ENCODE data around the gene VWA5B1. TPM values are rescaled to one million over a fixed set of nuclear protein-coding genes. Genes with fewer than 3 reads are reported as not detected.

Gene VWA5B1
- polyA plus RNA-seq, 3 donors, result 0.65 to 1.2 (median 0.69) TPM

DNA sequence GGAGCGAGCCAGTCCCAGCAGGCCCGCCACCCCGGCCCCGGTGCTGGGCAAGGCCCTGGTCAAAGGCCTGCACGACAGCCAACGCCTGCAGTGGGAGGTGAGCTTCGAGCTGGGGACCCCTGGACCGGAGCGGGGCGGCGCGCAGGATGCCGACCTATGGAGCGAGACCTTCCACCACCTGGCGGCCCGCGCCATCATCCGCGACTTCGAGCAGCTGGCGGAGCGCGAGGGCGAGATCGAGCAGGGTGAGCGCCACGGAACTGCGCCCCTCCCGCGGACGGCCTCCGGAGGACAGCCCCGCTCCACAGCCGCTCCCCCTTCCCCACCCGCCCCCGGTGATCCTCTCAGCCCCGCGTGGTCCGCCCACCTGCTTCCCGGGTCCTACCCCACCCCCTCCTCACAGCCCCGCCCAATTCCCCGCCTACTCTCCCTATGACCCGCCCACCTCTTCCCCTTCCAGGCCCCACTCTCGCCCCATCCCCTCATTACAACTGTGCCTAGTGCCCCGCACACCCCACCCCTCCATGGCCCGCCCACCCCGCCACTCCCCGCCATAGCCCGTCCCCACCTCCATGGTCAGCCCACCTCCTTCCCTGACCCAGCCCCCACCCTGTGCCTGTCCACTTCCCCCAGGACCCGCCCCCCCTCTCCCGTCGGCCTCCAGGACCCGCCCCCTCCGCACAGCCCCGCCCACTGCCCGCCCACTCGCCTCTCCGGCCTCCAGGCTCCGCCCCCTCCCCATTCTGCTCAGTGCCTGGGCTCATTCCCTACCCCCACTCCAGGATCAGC is 52.7 kb downstream of the VWA5B1 start:
- no peak for DNase-seq (ENCODE audit: low read depth in 3 of 3, low spot score in 2 of 3)

DNA sequence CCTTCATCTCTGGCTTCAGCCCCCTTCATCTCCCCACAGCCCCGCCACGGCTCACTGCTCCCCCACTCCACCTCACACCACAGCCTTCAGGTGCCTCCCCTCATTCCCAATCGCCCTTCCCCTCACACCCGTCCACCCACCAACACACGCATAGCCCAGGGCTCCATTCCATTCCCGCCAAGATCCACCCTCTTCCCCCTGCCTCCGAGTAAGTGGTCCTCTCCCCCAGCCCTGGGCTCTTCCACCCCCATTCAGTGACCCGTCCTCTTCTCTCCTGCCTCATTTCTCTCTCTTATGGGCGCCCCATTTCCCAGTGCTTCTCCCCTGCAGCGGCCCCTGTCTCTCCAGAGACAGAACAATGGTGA is 53.2 kb downstream of the VWA5B1 start:
- no peak for DNase-seq (ENCODE audit: low read depth in 3 of 3, low spot score in 2 of 3)

DNA sequence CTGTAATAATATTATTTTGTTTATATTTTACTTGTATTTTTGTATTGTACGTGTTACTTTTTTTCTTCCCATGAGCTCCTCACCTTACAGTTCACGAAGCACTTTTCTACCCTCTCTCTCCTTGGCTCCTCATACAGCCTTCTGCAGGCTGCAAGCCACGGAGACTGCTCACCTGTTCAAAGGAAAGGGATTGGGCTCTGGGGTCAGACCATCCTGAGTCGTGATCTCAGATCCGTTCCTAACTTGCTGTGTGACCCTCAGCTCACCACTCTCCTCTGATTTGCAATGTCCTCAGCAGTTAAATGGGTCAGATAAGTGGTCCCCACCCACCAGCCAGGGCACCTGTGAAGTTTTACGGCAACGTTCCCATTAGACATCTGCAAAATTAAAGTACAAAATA is 54.1 kb downstream of the VWA5B1 start:
- no peak for DNase-seq (ENCODE audit: low read depth in 3 of 3, low spot score in 2 of 3)

DNA sequence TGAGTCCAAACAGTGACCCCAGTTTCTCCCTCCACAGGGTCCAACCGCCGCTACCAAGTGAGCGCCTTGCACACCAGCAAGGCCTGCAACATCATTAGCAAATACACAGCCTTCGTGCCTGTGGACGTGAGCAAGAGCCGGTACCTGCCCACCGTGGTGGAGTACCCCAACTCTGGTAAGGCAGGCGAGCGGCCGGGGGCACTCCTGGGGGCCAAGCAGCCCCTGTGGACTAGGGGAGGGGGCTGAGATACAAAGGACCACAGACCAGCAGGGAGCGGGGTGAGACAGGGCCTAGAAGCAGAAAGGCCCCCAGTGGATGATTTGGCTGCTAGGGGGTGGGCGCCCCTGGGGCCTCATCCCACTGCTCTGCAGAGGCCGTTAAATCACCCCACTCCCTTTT is 54.7 kb downstream of the VWA5B1 start:
- no peak for DNase-seq (ENCODE audit: low read depth in 3 of 3, low spot score in 2 of 3)

DNA sequence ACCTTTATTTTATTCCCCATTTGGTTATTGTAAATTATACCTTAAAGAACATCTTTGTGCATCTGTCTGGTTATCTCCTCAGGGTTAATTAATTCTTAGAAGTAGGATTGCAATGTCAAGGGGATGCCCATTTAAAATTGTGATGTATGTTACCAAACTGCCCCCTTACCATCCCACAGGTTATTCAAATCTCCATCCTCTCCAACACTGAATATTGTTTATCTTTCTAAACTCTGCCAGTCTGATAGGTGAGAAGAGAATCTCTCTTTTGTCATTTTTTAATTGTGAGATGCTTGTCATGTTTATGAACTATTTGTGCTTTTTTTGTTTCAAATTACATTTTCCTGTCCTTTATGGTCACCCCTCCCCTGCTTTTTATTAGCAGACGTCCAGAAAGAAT is 55.8 kb downstream of the VWA5B1 start:
- no peak for DNase-seq (ENCODE audit: low read depth in 3 of 3, low spot score in 2 of 3)

DNA sequence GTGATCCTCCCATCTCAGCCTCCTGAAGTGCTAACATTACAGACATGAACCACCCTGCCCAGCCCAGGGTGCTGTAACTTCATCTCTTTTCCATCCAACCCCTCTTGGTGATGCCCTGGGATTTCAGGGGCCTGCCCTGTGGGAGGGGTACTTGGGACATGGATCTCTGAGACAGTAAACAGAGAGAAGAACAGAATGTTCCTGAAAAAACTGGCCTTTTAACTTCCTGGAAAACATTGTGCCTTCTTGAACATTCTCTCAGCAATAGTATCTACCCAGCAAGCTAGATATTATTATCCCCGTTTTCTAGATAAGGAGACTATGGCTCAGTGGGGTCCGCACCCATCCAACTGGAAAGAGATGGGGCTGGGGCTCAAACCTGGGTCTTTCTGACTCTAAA is 57.0 kb downstream of the VWA5B1 start:
- no peak for DNase-seq (ENCODE audit: low read depth in 3 of 3, low spot score in 2 of 3)

DNA sequence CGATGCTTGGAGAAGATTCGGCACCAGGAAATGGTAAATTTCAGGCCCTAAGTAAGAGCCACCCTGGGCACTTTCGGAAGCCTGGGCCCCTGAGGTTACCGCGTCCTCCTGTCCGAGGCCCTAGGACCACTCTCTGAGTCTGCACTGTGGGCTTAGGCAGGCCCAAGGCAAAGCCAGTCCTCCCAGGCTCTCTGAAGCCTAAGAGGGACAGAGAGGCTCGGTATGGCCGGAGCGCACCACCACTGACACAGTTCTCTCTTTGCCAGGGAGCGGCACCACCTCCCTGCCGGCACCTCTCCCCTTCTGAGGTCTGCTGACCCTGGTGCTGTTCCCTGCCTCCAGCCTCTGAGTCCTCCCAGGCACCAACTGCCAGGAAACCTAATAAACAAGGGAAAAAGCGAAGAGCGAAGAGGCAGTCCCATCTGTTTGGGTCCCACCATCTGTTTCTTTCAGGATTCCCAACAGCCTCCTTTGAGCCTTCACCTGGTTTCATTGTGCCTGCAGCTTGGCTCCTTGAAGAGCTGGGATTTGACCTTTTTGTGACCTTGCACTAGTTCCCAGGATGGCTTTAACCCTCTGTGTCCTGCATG is 57.7 kb downstream of the VWA5B1 start:
- DNase-seq (ENCODE audit: low read depth in 3 of 3, low spot score in 2 of 3), result no peak

DNA sequence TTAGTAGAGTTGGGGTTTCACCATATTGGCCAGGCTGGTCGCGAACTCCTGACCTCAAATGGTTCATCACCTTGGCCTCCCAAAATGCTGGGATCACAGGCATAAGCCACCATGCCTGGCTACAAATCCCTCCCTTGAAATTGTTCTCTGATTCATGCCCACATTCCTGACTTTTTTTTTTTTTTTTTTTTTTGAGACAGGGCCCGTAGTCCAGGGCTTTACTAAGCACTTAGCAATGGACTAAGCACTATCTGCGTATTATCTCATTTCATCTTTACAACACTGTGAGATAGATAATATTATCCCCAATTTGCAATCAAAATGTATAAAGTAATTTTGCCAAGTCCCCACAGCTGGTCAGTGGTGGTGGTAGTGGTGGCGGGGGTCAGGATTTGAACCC is 58.9 kb downstream of the VWA5B1 start:
- no peak for DNase-seq (ENCODE audit: low read depth in 3 of 3, low spot score in 2 of 3)

DNA sequence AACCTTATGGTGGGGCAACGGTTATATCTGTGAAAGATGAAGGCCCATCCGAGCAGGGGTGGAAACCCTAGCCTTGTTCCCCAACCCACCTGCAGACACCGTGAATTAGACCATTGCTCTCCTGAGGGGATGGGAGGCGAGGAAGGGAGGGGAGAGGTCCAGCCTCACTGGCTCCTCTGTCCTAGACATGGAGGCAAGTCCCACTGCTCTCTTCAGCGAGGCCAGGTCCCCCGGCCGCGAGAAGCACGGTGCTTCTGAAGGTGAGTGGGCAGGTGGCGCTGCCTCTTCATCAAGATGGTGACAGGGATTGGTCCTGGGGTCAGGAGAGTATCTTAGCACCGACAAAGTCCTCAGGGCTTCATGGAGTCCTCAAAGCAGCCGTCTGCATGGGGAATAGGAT is 59.3 kb downstream of the VWA5B1 start:
- no peak for DNase-seq (ENCODE audit: low read depth in 3 of 3, low spot score in 2 of 3)

DNA sequence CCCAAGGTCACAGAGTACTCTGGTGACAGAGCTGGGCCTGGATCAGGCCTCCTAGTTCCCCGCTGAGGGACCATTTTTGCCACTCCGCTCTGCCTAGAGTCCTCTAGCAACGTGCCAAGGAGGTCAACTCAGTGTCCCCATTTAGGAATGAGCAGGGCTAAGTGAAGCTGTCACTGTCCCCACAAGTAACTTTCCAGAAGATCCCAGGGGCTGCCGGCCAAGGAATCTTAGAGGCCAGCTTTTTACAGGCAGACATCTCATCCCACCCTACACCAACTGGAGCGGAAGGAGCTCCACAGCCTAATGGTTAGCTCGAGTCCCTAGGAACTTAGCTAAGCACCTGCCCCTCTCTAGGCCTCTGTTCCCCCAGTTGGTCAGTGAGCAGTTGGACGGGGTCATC is 59.7 kb downstream of the VWA5B1 start:
- no peak for DNase-seq (ENCODE audit: low read depth in 3 of 3, low spot score in 2 of 3)

DNA sequence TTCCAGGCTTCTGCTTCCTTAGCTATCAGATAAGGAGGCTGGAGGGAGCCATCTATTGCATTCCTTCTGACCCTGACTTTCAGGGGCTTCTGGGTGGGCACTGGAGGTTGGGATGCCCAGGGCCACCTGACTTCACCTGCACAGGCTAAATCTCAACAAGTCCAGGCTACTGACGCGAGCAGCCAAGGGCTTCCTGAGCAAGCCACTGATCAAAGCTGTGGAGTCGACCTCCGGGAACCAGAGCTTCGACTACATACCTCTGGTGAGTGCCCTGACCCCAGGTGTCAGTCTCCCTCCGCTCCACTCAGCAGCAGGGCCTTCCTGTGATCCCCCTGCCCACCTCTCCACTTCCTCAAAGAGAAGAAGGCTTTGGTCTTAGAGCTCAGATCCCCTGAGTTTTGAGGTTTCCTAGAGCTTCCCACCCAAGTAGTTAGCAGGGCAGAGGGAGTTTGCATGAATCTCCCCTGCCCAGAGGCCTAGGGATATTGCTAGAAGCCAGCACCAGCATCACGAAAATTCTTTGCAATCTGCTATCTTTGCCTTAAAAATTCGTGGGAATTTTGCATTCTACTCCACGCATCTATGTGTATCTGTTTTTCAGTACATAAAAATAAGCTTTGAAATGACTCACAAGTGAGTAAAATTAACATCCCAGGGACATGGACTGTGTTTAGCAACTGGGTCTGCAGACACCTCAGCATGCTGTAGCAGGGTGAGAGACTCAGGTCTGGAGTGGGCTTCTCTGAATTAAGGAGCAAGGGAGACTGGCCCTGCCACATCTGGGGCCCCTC is 61.4 kb downstream of the VWA5B1 start:
- DNase-seq (ENCODE audit: low read depth in 3 of 3, low spot score in 2 of 3), result no peak

DNA sequence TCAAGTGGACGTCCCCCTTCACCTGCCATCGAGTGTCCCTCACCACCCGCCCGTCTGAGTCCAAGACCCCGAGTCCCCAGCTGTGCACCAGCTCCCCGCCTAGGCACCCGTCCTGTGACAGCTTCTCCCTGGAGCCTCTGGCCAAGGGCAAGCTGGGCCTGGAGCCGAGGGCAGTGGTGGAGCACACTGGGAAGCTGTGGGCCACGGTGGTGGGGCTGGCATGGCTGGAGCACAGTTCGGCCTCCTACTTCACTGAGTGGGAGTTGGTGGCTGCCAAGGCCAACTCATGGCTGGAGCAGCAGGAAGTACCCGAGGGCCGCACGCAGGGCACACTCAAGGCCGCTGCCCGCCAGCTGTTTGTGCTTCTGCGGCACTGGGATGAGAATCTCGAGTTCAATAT is 63.2 kb downstream of the VWA5B1 start:
- no peak for DNase-seq (ENCODE audit: low read depth in 3 of 3, low spot score in 2 of 3)

DNA sequence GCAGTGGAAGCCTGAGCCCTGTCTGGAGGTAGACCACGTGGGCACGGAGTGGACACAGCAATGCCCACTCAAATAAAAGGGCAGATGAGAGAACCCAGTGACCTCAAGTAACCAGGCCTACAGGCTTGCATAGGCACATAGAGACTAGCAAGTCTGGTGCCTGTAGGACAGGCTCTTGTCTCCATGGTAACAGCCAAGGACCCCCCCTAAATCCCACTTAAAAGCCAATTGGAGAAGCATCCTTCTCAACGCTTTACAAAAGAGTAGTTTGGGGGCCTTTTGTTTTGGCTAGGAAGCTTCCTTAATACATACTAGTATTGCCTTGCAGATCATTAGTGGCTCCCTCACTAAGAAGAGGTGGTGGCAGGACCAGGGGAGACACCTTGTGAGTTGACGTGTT is 63.9 kb downstream of the VWA5B1 start:
- no peak for DNase-seq (ENCODE audit: low read depth in 3 of 3, low spot score in 2 of 3)

DNA sequence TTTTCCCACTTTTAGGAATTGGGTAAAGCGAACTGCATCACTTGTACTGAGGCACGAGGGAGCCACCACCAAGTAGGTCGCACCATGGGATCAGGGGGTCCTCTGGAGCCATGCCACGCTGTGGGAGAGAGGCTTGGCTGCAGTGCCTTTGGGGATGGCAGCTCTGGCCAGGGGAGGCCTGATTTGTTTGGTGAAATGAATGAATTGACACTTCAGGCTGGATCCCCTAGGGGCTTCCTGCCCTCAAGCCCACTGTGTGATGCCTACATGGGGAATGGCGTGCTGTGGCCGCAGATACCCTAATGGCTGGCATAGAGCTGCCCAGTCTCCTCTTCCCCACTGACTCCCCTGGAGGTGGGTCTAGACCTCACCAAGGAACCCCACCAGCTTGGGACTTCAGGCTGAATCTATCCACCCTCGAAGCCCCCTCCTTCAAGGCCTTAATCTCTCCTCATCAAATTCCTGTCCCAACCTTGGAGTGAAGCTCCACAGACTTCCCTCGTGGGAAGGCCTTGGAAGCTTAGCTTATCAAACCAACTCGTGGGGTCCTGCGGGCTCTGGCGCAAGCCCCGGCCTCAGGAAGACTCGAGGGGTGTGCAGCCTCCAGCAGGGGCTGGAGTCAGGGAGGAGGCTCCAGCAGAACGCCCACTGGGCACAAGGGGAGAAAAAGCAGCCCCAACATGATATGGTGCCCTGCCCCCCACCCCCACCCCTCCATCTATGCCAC is 64.6 kb downstream of the VWA5B1 start:
- DNase-seq (ENCODE audit: low read depth in 3 of 3, low spot score in 2 of 3), result no peak

DNA sequence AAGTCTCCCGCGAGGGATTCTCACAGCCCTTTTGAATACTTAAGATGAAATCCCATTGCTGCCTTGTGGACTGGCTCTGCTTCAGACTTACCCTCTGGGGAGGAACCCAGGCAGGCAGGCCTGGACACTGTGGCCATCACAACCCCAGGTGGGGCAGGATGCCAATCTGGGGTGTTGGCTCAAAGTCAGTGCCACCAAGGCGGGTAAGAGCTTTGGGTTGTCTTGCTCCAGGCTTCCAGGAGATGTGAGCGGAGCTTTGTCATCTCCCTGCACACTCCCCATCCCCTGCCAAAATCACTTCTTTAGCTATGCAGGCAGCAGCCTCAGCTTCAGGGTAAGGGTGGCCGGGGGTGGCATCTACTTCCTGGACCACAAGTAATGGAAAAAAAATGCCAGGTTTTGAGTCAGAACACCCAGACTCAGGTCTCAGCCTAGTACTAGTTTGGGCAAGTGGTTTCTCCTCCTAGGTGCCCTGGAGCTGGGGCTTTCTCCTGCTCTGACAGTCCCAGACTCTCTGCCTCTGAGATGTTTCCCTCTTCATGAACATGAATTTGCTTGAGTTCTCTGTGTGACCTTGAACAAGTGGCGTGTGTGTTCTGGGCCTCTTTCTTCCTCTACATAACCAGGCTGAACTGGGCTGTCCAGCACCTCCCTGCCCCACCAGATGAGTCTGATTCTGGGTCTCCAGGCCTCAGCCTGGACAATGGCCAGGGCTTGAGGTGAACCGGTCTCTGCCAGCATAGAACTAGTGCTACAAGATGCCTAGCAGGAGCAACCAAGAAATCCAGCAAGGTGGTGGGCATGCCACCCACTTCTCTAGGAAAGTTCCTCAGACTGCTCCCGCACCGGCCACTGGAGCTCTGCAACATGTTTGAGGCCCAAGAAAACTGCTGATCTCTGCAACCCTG is 65.4 kb downstream of the VWA5B1 start:
- DNase-seq (ENCODE audit: low read depth in 3 of 3, low spot score in 2 of 3), result no peak

DNA sequence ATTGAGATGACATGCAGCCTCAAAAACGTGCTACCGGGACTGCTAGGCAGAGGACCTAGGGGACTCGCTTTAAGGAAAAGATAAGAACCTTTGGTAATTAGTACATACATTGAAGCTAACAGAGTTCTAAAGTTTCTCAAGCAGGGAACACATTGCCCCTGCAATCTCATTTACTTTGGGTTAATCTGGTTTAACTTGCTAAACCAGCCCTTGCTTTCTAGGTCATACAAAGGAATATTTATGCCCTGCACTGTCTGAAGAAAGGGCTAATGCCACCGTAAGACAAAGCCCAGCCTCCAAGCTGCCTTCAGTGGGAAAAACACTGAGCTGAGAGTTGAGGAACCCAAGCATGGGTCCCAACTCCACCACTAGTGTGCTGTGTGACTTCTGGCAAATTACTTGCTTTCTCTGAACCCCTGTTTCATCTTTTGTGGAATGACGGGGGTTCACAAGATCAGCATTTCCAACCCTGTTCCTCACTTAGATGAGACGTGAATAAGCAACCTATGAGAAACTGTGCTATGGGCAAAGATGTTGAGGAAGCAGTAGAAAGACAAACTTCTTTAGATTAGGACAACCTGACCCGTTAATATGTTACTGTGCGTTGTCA is 66.3 kb downstream of the VWA5B1 start:
- no peak for DNase-seq (ENCODE audit: low read depth in 3 of 3, low spot score in 2 of 3)

DNA sequence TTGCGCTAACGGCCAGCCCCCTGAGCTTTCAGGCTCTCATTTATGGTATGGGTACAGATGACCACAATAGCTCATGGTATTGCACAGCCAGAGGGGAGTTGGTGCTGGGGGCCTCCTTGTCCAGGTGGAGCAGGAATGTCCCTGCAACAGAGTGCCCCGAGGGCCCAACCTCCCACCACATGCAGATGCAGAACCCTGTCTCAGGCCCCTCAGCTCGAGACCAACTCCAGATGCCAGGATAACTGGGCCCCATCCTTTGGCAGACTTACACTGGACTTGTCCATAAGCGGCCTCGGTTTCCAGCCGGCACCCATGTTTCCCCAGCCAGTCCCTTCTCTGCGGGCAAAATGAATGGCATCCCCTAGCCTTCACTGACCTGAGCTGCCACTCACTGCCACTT is 67.1 kb downstream of the VWA5B1 start:
- DNase-seq (ENCODE audit: low read depth in 3 of 3, low spot score in 2 of 3), result no peak

DNA sequence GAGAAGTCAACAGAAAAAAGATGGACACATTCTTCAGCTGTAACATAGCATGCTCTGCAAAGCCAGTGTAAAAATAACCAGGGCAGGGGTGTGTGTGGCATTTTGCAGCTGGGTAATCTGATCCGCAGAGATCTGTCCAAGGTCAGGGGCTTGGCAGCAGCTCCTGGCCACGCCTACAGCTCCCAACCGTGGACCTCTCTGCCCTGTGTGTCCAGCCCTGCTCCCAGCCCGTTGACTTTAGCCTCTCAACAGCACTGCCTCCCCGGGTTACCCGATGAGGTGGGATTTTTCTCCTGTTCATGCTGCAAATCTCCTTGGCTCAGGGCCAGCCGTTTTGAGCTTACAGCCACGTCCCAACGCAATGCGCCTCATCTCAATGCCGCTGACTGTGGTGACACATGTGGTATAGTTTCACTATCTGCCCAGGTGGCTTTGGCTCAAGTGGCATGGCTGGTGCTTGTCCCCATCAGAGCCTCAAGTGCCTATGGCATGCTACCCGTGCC is 68.1 kb downstream of the VWA5B1 start:
- no peak for DNase-seq (ENCODE audit: low read depth in 3 of 3, low spot score in 2 of 3)

DNA sequence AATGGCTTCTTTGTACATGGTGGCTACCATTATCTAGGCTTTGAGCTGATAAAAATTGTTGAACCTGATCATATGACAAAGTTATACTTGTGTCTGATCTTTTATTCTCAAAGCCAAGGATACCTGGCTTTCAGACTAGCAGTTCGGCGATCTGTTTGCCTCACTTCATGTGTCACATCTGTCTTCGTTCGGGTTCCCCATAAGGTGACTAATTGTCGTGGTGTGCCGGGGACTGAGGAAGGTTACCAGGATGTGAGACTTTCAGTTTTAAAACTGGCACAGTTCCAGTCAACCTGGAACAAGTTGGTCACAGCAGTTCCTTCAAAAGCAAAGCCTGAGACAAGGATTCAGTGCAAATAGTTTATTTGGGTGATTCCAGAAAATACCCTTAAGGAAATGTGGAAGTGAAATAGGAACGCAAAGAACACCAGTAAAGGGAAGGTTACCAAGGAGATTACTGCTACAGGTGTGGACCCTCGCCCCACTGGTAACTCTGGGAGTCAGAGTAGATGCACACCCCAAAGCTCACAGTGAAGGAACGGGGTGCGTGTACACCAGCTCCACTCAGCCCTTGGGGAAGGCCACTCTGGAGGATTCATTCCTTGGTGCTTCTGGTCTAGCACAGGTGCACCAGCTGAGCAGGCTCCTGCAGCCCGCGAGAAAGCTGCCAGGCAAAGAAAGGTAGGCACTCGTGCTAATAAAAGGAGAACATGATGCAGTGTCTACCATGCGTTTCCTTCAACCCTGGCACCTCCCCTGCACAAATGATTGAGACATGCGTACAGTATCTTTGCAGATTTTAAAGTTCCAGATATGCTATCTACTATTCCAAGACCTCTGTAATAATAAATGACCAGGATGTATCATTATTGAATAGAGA is 69.0 kb downstream of the VWA5B1 start:
- DNase-seq (ENCODE audit: low read depth in 3 of 3, low spot score in 2 of 3), result no peak
